HTR-8/SVneo (cell line): Measurements from ENCODE around the gene DHRS1.
"Not testable (repeated sequence)": the region's sequence is repeated elsewhere in the genome, so short reads cannot be mapped to it uniquely, and the experiment has no call there.

ENCODE experiments used
- DNase-seq: peaks from one replicate; pipeline ENCODE4 v3.0.0; 2011; ENCODE audit warnings: low spot score, mixed read lengths; ENCODE audit not compliant: insufficient read length
- FAIRE-seq: peaks from 2 replicates; lab custom pipeline; 2011; peaks lifted over from hg19 to GRCh38; lab: Jason Lieb, UNC

Gene DHRS1

DNA sequence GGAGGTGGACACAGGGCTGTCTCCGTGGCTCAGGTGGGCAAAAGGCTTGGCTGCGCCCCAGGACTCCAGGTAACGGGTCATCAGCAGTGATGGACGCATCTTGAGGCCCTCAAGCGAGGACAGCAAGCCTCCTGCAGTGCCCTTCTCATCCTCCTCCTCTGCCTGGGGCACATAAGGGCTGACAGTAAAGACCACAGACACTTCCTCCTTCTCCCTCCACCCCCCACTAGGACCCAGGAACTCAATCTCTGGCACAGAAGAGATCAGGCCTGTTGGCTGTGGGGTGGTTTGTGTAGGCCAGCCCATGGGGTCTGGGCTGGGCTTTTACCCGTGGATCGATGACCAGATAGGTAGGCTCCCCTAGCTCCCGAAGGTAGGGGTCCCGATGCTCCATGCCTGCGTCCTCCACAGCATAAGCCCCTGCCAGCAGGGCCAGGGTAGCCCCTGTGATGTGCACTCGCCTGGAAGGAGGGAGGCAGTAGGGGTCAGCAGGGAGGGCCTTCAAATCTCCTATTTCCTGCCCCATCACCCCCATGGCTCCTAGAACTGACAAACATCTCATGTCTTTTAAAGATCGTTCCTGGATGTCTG lies 29.6 kb upstream of the DHRS1 start:
- FAIRE-seq (no peak), DNase-seq (no peak)

- not testable (repeated sequence) for FAIRE-seq, DNase-seq
Observed at GRCh38 chr14:24327914-24328313, 28.3 kb upstream of the DHRS1 start.

GRCh38 chr14:24327303-24327702 lies 27.7 kb upstream of the DHRS1 start:
- DNase-seq (no peak), FAIRE-seq (no peak)

DNA sequence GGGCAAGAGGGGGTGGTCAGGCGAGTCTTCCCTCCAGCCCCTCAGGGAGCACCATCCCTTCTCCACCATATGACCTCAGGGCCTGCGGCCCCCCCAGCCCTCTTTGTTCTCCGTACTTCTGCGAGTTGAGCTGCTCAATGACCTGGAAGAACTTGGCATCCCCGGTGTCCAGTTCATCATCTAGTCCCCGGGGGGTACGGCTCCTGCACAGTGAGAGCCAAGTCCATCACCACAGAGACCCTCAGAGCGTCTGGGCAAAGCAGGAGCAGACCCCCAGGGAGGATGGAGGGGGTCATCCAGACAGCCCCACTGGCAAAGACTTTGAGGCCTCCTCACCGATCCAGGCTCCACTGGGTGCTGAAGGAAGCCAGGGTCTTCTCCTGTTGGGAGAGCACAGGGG lies 26.4 kb upstream of the DHRS1 start:
- no peak for DNase-seq
- FAIRE-seq, result no peak

- FAIRE-seq (no peak), DNase-seq (no peak)
Observed at GRCh38 chr14:24325041-24325530, 25.5 kb upstream of the DHRS1 start.

DNA sequence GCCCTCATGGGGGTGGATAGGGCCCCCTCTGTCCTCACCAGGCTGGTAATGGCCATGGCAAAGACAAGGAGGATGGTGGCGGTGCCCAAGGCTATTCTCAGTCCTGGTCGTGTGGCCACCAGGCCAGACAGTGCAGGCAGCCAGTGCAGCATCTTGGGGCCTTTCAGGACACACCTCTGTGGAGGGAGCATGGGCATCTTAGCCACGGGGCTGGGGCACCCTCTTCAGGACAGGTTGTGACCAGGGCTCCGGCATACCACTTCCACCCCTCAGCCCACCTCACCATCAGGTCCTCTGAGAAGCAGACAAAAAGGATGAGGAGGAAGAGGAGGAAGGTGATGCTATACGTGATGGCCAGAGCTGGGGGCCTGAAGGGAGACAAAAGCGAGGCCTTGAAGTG lies 24.4 kb upstream of the DHRS1 start:
- no peak for FAIRE-seq

GRCh38 chr14:24323341-24323740 lies 23.8 kb upstream of the DHRS1 start:
- FAIRE-seq, result no peak
- no peak for DNase-seq

More for the DNA sequence above, 24.4 kb upstream of the DHRS1 start:
- DNase-seq, result no peak

DNA sequence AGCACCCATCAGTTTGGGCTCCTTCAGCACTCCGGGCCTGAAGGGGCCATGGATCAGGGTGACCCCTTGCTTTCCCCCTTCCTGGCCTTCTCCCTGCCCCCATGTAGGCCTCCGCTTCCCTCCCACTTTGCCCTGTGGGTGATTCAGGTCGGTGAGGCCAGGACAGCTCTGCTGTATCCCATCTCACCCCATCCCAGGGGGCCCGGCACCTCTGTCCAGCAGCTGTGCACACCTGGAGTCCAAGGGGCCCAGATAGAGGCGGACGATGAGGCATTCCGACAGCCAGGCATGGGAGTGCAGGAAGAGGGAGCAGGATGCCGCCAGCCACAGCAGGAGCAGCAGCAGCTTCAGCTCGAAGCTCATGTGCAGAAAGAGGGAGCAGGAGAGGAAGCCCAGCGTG lies 23.1 kb upstream of the DHRS1 start:
- FAIRE-seq, result no peak

DNA sequence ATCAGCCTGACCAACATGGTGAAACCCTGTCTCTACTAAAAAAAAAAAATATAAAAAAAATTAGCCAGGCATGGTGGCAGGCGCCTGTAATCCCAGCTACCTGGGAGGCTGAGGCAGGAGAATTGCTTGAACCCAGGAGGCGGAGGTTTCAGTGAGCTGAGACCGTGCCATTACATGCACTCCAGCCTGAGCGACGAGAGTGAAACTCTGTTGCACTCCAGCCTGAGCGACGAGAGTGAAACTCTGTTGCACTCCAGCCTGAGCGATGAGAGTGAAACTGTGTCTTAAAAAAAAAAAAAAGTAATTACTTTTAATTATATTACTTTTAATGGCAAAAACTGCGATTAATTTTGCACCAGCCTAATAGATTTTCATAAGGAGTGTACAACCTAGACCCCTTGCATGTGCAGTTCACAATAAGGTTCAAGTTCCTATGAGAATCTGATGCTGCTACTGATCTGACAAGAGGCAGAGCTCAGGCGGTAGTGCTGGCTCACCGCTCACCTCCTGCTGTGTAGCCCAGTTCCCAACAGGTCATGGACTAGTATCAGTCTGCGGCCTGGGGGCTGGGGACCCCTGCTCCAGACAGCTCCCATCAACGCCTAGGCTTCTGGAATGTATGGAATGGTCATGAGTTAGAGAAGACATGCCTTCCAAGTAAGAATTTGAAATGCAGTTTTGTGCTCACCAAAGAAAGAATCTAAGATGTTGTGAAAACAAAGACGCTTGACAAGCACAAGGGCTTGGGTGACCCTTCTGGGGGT lies 21.8 kb upstream of the DHRS1 start:
- no peak for FAIRE-seq
- no peak for DNase-seq

More for the DNA sequence above, 23.1 kb upstream of the DHRS1 start:
- no peak for DNase-seq

GRCh38 chr14:24317141-24317928 lies 17.8 kb upstream of the DHRS1 start:
- no peak for FAIRE-seq

DNA sequence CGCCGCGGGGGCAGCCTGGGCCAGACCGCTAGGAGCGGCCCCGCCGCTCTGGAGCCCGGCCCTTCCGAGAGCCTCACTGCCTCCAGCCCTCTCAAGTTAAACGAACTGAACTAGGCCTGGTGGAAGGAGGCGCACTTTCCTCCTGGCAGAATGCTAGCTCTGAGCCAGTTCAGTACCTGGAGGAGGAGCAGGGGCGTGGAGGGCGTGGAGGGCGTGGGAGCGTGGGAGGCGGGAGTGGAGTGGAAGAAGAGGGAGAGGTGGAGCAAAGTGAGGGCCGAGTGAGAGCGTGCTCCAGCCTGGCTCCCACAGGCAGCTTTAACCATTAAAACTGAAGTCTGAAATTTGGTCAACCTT lies 17.0 kb upstream of the DHRS1 start:
- DNase-seq (no peak), FAIRE-seq (no peak)

More at GRCh38 chr14:24317141-24317928, 17.8 kb upstream of the DHRS1 start:
- no peak for DNase-seq

DNA sequence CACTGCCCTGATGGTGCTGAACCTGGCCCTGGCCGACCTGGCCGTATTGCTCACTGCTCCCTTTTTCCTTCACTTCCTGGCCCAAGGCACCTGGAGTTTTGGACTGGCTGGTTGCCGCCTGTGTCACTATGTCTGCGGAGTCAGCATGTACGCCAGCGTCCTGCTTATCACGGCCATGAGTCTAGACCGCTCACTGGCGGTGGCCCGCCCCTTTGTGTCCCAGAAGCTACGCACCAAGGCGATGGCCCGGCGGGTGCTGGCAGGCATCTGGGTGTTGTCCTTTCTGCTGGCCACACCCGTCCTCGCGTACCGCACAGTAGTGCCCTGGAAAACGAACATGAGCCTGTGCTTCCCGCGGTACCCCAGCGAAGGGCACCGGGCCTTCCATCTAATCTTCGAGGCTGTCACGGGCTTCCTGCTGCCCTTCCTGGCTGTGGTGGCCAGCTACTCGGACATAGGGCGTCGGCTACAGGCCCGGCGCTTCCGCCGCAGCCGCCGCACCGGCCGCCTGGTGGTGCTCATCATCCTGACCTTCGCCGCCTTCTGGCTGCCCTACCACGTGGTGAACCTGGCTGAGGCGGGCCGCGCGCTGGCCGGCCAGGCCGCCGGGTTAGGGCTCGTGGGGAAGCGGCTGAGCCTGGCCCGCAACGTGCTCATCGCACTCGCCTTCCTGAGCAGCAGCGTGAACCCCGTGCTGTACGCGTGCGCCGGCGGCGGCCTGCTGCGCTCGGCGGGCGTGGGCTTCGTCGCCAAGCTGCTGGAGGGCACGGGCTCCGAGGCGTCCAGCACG lies 16.4 kb upstream of the DHRS1 start:
- no peak for FAIRE-seq
- no peak for DNase-seq

GRCh38 chr14:24315243-24315806 lies 15.7 kb upstream of the DHRS1 start:
- no peak for DNase-seq

DNA sequence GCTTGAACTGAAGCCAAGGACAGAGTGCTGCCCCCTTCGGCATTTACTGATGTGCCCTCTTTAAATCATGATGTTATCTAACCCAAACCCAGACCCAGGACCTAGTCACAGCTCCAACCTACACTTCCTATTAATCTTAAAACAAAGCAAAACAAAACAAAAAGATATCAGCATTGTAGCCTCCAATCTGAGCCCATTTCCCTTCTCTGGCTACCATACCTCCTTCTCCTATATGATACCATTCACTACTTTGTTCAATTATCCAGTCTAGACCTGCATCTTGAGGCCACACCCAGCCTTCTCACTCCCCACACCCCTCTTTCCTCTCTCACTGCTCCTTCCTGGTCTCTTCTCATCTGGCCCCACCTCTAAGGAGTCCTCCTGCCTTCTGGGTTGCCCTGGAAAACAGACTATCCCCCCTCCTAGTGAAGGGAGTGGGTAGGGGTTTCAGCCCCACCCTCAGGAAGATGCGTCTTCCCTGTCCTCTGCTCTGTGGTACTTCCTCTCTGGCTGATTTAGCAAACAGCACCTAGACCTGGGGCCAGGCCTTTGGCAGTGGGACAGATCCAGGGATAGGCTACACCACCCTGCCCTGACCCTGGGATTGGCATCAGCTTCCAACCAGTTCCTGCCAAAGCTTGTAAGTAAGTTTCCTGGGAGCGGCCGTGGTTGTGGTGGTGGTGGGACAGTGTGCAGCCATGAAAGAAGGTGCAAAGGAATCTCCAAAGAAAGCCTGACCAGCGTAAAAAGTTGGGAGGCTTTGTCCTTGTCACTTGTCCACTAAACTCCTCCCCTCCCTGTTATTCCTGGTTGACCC lies 15.0 kb upstream of the DHRS1 start:
- DNase-seq (no peak), FAIRE-seq (no peak)

More at GRCh38 chr14:24315243-24315806, 15.7 kb upstream of the DHRS1 start:
- FAIRE-seq, result no peak

DNA sequence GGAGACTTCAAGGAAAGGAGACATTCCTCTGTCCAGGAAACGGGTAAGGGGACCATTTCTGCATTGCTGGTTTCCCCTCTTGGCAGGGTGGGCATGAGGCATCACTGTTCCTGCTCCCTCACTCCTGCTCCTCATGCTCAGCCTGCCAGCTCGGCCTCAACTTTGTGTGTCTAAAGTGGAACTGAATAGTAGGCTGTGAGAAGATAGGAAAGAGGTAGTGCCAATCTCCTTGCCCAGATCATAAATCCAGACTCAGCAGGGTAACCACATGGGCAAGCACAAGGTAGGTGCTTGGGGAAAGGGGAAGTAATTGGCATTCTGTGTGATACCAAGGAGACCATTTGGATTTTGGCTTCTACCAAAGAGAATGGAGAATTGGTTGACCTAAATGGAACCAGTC lies 14.3 kb upstream of the DHRS1 start:
- FAIRE-seq, result no peak

GRCh38 chr14:24312736-24313507 lies 13.3 kb upstream of the DHRS1 start:
- FAIRE-seq, result no peak
- DNase-seq, result no peak

More for the DNA sequence above, 14.3 kb upstream of the DHRS1 start:
- no peak for DNase-seq

- FAIRE-seq (no peak), DNase-seq (no peak)
Observed at GRCh38 chr14:24311837-24312615, 12.4 kb upstream of the DHRS1 start.
